GM12865 (cell line): Measurements from ENCODE around the gene SMIM3.

Experiments
- DNase-seq: peaks from one replicate; pipeline ENCODE4 v3.0.0; 2010; ENCODE audit warnings: low read depth
- H3K4me3 ChIP-seq: 2 replicates; pipeline ENCODE4 v1.5.1; 2011; ENCODE audit warnings: mild to moderate bottlenecking, low read depth, low read length, control low read depth
- CTCF ChIP-seq: IDR thresholded peaks from 2 replicates; pipeline ENCODE4 v1.5.1; 2011; ENCODE audit warnings: low read length, control low read depth, low read depth, inconsistent platforms; ENCODE audit not compliant: insufficient read depth; ENCODE audit errors: missing control alignments

Gene SMIM3

DNA sequence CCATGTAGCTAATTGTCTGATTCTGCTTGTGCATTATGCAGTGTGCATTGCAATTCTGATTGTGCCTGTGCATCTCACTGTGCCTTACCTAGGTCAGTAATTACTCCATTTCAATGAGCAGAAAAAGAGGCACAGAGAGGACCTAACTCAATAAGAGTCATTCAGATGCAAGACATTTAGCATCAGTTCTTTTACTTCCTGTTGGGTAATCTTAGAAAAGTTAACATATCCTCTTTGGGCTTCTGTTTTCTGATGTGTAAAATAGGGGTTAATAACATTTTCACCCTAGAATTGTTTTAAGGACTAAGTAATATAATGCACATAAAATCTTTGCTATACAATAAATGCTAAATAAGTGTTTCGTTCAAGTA, 12.8 kb upstream of the SMIM3 start:
- TF ChIP-seq CTCF, result no peak
- H3K4me3 ChIP-seq, result no peak overlapping the region
- no peak for DNase-seq

DNA sequence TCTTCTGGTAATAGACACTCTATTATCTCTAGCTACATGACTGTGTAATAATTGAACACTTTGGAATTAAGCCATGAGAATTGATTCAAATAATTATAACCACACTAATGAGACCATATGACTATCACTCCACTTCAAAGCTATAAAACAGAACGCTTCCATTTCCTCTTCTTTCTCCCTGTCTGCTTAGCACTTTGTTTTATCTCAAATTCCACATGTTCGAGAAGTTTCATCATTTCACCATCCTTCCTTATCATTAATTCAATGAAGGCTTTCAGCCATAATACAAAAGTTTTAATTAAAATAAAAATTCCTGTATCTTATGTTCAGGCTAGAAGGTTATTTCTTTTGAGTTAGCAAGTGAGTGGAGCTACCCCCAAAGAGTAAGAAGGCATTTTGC, 12.3 kb upstream of the SMIM3 start:
- TF ChIP-seq CTCF, result no peak
- no peak overlapping the region for H3K4me3 ChIP-seq
- no peak for DNase-seq

DNA sequence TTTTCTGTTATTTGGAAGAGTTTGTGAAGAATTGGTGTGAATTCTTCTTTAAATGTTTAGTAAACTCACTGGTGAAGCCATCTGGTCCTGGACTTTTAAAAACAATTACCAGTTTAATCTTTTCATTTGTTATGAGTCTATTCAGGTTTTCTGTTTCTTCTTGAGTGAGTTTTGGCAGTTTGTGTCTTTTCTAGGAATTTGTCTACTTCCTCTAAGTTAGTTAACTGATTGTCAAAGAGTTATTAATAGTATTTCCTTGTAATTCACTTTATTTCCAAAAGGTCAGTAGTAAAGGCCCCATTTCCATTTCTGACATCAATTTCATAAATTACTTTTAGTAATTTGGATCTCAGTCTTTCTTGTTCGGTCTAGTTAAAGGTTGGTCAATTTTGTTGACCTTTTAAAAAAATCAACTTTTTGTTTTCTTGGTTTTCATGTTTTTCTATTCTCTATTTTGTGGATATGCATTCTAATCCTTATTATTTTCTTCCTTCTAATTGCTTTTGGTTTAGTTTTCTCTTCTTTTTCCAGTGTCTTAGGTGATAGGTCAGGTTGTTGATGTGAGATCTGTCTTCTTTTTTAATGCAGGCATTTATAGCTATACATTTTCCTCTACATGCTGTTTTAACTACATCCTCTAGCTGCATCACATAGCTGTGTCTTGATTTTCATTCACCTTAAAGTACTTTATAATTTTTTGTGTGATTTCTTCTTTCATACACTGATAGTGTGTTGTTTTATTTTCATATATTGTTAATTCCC, 7.3 kb upstream of the SMIM3 start:
- no peak for TF ChIP-seq CTCF
- H3K4me3 ChIP-seq, result no peak overlapping the region
- no peak for DNase-seq

DNA sequence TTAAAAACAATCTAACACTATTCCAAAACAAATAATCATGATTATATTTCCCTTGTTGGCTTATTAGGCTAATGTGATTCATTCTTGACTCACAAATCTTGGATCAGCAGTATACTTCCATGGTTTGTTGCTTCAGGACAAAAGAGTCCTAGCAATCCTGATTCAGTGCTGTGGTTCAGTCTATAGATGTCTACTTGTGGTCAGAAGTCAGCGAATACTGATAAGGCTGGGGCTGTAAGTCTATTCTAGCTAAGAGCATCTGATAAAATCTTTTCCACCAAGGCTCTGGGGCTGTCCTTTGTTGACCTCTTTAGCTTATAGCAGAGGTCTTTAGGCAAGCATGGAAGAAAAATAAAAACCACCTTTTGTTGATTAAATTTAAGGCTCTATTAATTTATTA, 4.4 kb upstream of the SMIM3 start:
- no peak for TF ChIP-seq CTCF
- H3K4me3 ChIP-seq, result no peak overlapping the region
- no peak for DNase-seq

DNA sequence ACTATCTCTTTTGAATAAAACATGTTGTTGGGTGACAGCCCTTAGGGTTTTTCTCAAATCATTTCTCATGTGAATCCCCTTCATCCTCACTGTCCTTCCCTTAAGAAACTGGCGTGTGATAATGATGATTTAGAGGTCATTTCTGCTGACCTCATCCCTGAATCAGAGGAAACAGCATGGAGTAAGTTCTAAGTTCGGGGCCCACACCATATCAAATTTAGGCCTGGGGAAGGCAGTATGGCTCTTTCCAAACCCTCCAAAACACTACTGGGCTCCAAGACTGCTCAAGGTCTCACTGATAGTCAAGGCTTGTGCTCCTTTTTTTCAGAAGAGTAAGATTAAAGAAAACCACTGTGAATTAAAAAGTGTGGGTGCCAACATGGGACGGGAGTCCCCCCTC, 872 bp upstream of the SMIM3 start:
- no peak overlapping the region for H3K4me3 ChIP-seq
- TF ChIP-seq CTCF, result no peak
- DNase-seq, result no peak

DNA sequence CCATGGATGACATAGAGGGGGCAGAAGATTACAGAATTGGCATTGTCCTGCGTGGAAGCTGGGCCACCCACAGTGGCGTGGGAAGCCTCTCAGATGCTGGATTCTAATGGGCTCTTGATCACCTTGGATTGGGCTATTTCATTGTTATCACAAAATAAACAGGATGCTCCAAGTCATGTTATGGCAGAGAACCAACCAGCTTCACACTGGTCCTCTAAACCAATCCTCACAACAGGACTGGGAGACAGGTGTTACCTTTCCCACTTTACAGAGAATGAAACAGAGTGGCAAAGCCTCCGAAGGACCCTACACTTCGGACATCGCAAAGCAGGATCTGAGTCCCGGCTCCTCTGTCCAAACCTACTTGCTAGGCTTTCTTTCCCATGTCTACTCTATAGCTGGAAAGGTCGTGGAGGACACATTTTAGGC, 455 bp upstream of the SMIM3 start:
- H3K4me3 ChIP-seq, result peak overlapping the region; percentile 58
- DNase-seq, result no peak
- TF ChIP-seq CTCF, result no peak
